Chondrocyte (in vitro differentiated cells): ENCODE data around the gene ERGIC1. TPM values are rescaled to one million over a fixed set of nuclear protein-coding genes. Genes with fewer than 3 reads are reported as not detected.

Experiments
- DNase-seq: peaks from one replicate; pipeline ENCODE4 v3.0.0; 2021; ENCODE audit warnings: mixed read lengths, low spot score
- H3K27ac Mint-ChIP-seq: one replicate; pipeline ENCODE4 v1.8.0; 2021; ENCODE audit warnings: mild to moderate bottlenecking, moderate library complexity, mixed read lengths; ENCODE audit not compliant: unreplicated experiment
- H3K27me3 Mint-ChIP-seq: 2 replicates; pipeline ENCODE4 v1.8.0; 2021; ENCODE audit warnings: low read depth, mixed read lengths
- H3K36me3 Mint-ChIP-seq: 2 replicates; pipeline ENCODE4 v1.8.0; 2021; ENCODE audit warnings: low read depth, mixed read lengths
- H3K4me1 Mint-ChIP-seq: 2 replicates; pipeline ENCODE4 v1.8.0; 2021; ENCODE audit warnings: low read depth, mild to moderate bottlenecking, mixed read lengths
- H3K4me3 Mint-ChIP-seq: one replicate; pipeline ENCODE4 v1.8.0; 2021; ENCODE audit warnings: mild to moderate bottlenecking, moderate library complexity, mixed read lengths; ENCODE audit not compliant: unreplicated experiment
- H3K9me3 Mint-ChIP-seq: 2 replicates; pipeline ENCODE4 v1.8.0; 2021; ENCODE audit warnings: low read depth, mixed read lengths
- CTCF ChIP-seq: fragments of 200-600 bp; sonication (generic); IDR thresholded peaks from 2 replicates; pipeline ENCODE4 v1.5.0; 2021; ENCODE audit warnings: antibody characterized with exemption, mild to moderate bottlenecking, moderate library complexity
- total RNA-seq: library from RNA; stranded (reverse); gene quantifications from 3 replicates; pipeline ENCODE4 v1.2.1, GENCODE V29; 2021

ERGIC1 gene
- total RNA-seq, 1 donor from 2014 or later = 141 TPM

- Mint-ChIP-seq H3K4me1 (peaks cover 36% of the 10 kb centered on the region), H3K27ac (peak overlapping the region; percentile 37), H3K4me3 (no peak overlapping the region), H3K27me3 (no peaks in the 10 kb centered on the region), H3K36me3 (peaks cover 8% of the 10 kb centered on the region), H3K9me3 (no peaks in the 10 kb centered on the region)
- no peak for DNase-seq
- no peak for TF ChIP-seq CTCF
Observed at GRCh38 chr5:173001229-173001841, 167.3 kb downstream of the ERGIC1 start.

Other genes with a start within 250 kb of the ERGIC1 start
- gene NEURL1B, start 193.0 kb upstream of the ERGIC1 start, total RNA-seq = 1.2 to 5.4 TPM (median 4.9 TPM) in 3 replicates
- 91.5 to 171 TPM (median 150 TPM) in 3 replicates for gene DUSP1, start 63.1 kb upstream of the ERGIC1 start, total RNA-seq
- 40.2 to 43.6 TPM (median 43.5 TPM) in 3 replicates for gene RPL26L1, start 125.2 kb downstream of the ERGIC1 start, total RNA-seq
- gene ATP6V0E1, start 149.5 kb downstream of the ERGIC1 start, total RNA-seq = 257 to 277 TPM (median 272 TPM) in 3 replicates
- 13.2 to 14.9 TPM (median 14.7 TPM) in 3 replicates for gene CREBRF, start 222.1 kb downstream of the ERGIC1 start, total RNA-seq